ENCODE measurements around the gene FAM193A.

The FAM193A gene

GRCh38 chr4:2489081-2489805 lies 47.2 kb upstream of the FAM193A start:
- no peak for TF ChIP-seq ZFP3 (CRISPR knock-in tag; IDR thresholded peaks at IDR 0.05)
- TF ChIP-seq ESRRG (CRISPR knock-in tag; IDR thresholded peaks at IDR 0.05), result no peak
- TF ChIP-seq PATZ1 (CRISPR knock-in tag; IDR thresholded peaks at IDR 0.05; ENCODE audit: borderline replicate concordance), result no peak
- TF ChIP-seq ZC3H10 (CRISPR knock-in tag; IDR thresholded peaks at IDR 0.05), result no peak
- TF ChIP-seq GLIS3 (CRISPR knock-in tag; IDR thresholded peaks at IDR 0.05), result no peak
- no peak for TF ChIP-seq POU6F1 (CRISPR knock-in tag; IDR thresholded peaks at IDR 0.05; ENCODE audit: borderline replicate concordance, low read depth)
- no peak for TF ChIP-seq CSDC2 (CRISPR knock-in tag; IDR thresholded peaks at IDR 0.05)
- no peak for TF ChIP-seq TCF4 (CRISPR knock-in tag; IDR thresholded peaks at IDR 0.05; ENCODE audit: borderline replicate concordance)
- TF ChIP-seq TOX (CRISPR knock-in tag; IDR thresholded peaks at IDR 0.05; ENCODE audit: borderline replicate concordance), result no peak
- TF ChIP-seq SNAI2 (CRISPR knock-in tag; IDR thresholded peaks at IDR 0.05), result no peak
- no peak for ATAC-seq

GRCh38 chr4:2489841-2490552 lies 46.5 kb upstream of the FAM193A start:
- TF ChIP-seq ZFP3 (CRISPR knock-in tag; IDR thresholded peaks at IDR 0.05) (no peak), ARNTL (CRISPR knock-in tag; IDR thresholded peaks at IDR 0.05; ENCODE audit: borderline replicate concordance, low read depth) (no peak), ISL1 (CRISPR knock-in tag; IDR thresholded peaks at IDR 0.05) (no peak), RARB (CRISPR knock-in tag; IDR thresholded peaks at IDR 0.05) (no peak), GLIS3 (CRISPR knock-in tag; IDR thresholded peaks at IDR 0.05) (no peak), SNAI2 (CRISPR knock-in tag; IDR thresholded peaks at IDR 0.05) (no peak), TCF4 (CRISPR knock-in tag; IDR thresholded peaks at IDR 0.05; ENCODE audit: borderline replicate concordance) (no peak), ZNF8 (CRISPR knock-in tag; IDR thresholded peaks at IDR 0.05) (no peak), TSHZ2 (CRISPR knock-in tag; IDR thresholded peaks at IDR 0.05) (no peak), ESRRG (CRISPR knock-in tag; IDR thresholded peaks at IDR 0.05) (no peak)
- ATAC-seq, result no peak

GRCh38 chr4:2492970-2493369 lies 43.5 kb upstream of the FAM193A start:
- no peak for ATAC-seq
- TF ChIP-seq OSR1 (CRISPR knock-in tag; IDR thresholded peaks at IDR 0.05) (no peak), POU6F1 (CRISPR knock-in tag; IDR thresholded peaks at IDR 0.05; ENCODE audit: borderline replicate concordance, low read depth) (no peak), GLIS3 (CRISPR knock-in tag; IDR thresholded peaks at IDR 0.05) (no peak), BACH2 (CRISPR knock-in tag; IDR thresholded peaks at IDR 0.05; ENCODE audit: borderline replicate concordance) (no peak), ZC3H10 (CRISPR knock-in tag; IDR thresholded peaks at IDR 0.05) (no peak), ZFP3 (CRISPR knock-in tag; IDR thresholded peaks at IDR 0.05) (no peak), TSHZ2 (CRISPR knock-in tag; IDR thresholded peaks at IDR 0.05) (no peak), PPARA (CRISPR knock-in tag; IDR thresholded peaks at IDR 0.05; ENCODE audit: borderline replicate concordance) (no peak), CSRNP3 (CRISPR knock-in tag; IDR thresholded peaks at IDR 0.05) (no peak), ZNF565 (CRISPR knock-in tag; conservative IDR thresholded peaks at IDR 0.05; ENCODE audit: low read depth) (no peak), ESRRG (CRISPR knock-in tag; IDR thresholded peaks at IDR 0.05) (no peak), ZNF8 (CRISPR knock-in tag; IDR thresholded peaks at IDR 0.05) (no peak), CSDC2 (CRISPR knock-in tag; IDR thresholded peaks at IDR 0.05) (no peak), SNAI2 (CRISPR knock-in tag; IDR thresholded peaks at IDR 0.05) (no peak), ARNTL (CRISPR knock-in tag; IDR thresholded peaks at IDR 0.05; ENCODE audit: borderline replicate concordance, low read depth) (no peak), ZNF70 (CRISPR knock-in tag; IDR thresholded peaks at IDR 0.05) (no peak), RARB (CRISPR knock-in tag; IDR thresholded peaks at IDR 0.05) (no peak)
